Measurements from ENCODE around the gene CTSF.

Gene CTSF

GRCh38 chr11:66564984-66565383, 3.4 kb downstream of the CTSF start:
- DNase-seq (ENCODE audit: extremely low spot score) = no peak
- POLR2A ChIA-PET = no interaction called here
- TF ChIP-seq CTCF (IDR thresholded peaks at IDR 0.05; ENCODE audit: control extremely low read depth, extremely low read depth, low read depth, missing control alignments) = no peak
- CTCF ChIA-PET = interaction anchor here (0.7 kb wide), 1 partner anchor 8 kb away, joined by 3 read pairs; no protein-coding TSS in a partner anchor

- ChIA-PET POLR2A (no interaction called here), CTCF (interaction anchor here (0.7 kb wide), 1 partner anchor 9 kb away, joined by 3 read pairs; no protein-coding TSS in a partner anchor)
- no peak for DNase-seq (ENCODE audit: extremely low spot score)
- TF ChIP-seq CTCF (IDR thresholded peaks at IDR 0.05; ENCODE audit: control extremely low read depth, extremely low read depth, low read depth, missing control alignments) = no peak
Measured at GRCh38 chr11:66564538-66564937, 3.9 kb downstream of the CTSF start.

GRCh38 chr11:66563832-66564231, 4.6 kb downstream of the CTSF start:
- ChIA-PET CTCF (interaction anchor here (1.0 to 2.5 kb wide), 2 partner anchors 14 to 125 kb away, joined by 3 to 11 read pairs; no protein-coding TSS in a partner anchor), POLR2A (no interaction called here)
- DNase-seq (ENCODE audit: extremely low spot score) = no peak
- no peak for TF ChIP-seq CTCF (IDR thresholded peaks at IDR 0.05; ENCODE audit: control extremely low read depth, extremely low read depth, low read depth, missing control alignments)

GRCh38 chr11:66562907-66563583, 5.4 kb downstream of the CTSF start:
- ChIA-PET CTCF (interaction anchor here (1.0 to 2.5 kb wide), 4 partner anchors 14 to 126 kb away, joined by 3 to 11 read pairs (median 4); partner anchors contain the start of gene ZDHHC24), POLR2A (no interaction called here)
- no peak for DNase-seq (ENCODE audit: extremely low spot score)
- no peak for TF ChIP-seq CTCF (IDR thresholded peaks at IDR 0.05; ENCODE audit: control extremely low read depth, extremely low read depth, low read depth, missing control alignments)

- POLR2A ChIA-PET = interaction anchor here (1.0 kb wide), 2 partner anchors 54 to 116 kb away, joined by 3 read pairs; partner anchors contain the start of genes RBM14 and RBM4B
Measured at GRCh38 chr11:66562275-66562674, 6.1 kb downstream of the CTSF start.

GRCh38 chr11:66561975-66562248, 6.5 kb downstream of the CTSF start:
- POLR2A ChIA-PET = interaction anchor here (1.0 kb wide), 2 partner anchors 54 to 116 kb away, joined by 3 read pairs; partner anchors contain the start of genes RBM14 and RBM4B
- CTCF ChIA-PET = interaction anchor here (1.0 to 2.6 kb wide), 4 partner anchors 8 to 117 kb away, joined by 3 to 11 read pairs (median 6); partner anchors contain the start of genes CTSF and ZDHHC24

More at GRCh38 chr11:66562275-66562674, 6.1 kb downstream of the CTSF start:
- CTCF ChIA-PET = interaction anchor here (1.0 to 2.5 kb wide), 3 partner anchors 15 to 116 kb away, joined by 3 to 11 read pairs (median 6); partner anchors contain the start of gene ZDHHC24
- TF ChIP-seq CTCF (IDR thresholded peaks at IDR 0.05; ENCODE audit: control extremely low read depth, extremely low read depth, low read depth, missing control alignments) = no peak
- DNase-seq (ENCODE audit: extremely low spot score) = no peak

More at GRCh38 chr11:66561975-66562248, 6.5 kb downstream of the CTSF start:
- TF ChIP-seq CTCF (IDR thresholded peaks at IDR 0.05; ENCODE audit: control extremely low read depth, extremely low read depth, low read depth, missing control alignments) = no peak
- DNase-seq (ENCODE audit: extremely low spot score) = no peak

Data from GM10248 (cell line).